HG03520 (cell line): ENCODE data around the gene SMIM38.

Experiments
- ATAC-seq: cut with Tn5 transposase; IDR thresholded peaks from one replicate; pipeline ENCODE4 v1.9.1; 2021; ENCODE audit warnings: mild to moderate bottlenecking, moderate library complexity; ENCODE audit not compliant: unreplicated experiment

The SMIM38 gene

GRCh38 chr11:69200331-69201065, 44.8 kb downstream of the SMIM38 start:
- no peak for ATAC-seq

GRCh38 chr11:69201066-69201365, 45.3 kb downstream of the SMIM38 start:
- no peak for ATAC-seq

GRCh38 chr11:69201764-69202370, 46.1 kb downstream of the SMIM38 start:
- no peak for ATAC-seq

- no peak for ATAC-seq
These were observed 46.9 kb downstream of the SMIM38 start for GRCh38 chr11:69202511-69203221.

- ATAC-seq: no peak
These were observed 47.6 kb downstream of the SMIM38 start for GRCh38 chr11:69203381-69203780.

GRCh38 chr11:69203901-69204245, 48.1 kb downstream of the SMIM38 start:
- ATAC-seq: no peak

GRCh38 chr11:69204246-69204940, 48.7 kb downstream of the SMIM38 start:
- no peak for ATAC-seq

GRCh38 chr11:69204941-69205742, 49.4 kb downstream of the SMIM38 start:
- no peak for ATAC-seq
